ENCODE data around the gene DAAM2.

DAAM2 gene

GRCh38 chr6:39850736-39851297 lies 58.6 kb downstream of the DAAM2 start:
- DNase-seq, result no peak

- no peak for DNase-seq
These were observed 59.2 kb downstream of the DAAM2 start for GRCh38 chr6:39851331-39851730.

GRCh38 chr6:39852324-39852723 lies 60.1 kb downstream of the DAAM2 start:
- DNase-seq, result no peak

DNA sequence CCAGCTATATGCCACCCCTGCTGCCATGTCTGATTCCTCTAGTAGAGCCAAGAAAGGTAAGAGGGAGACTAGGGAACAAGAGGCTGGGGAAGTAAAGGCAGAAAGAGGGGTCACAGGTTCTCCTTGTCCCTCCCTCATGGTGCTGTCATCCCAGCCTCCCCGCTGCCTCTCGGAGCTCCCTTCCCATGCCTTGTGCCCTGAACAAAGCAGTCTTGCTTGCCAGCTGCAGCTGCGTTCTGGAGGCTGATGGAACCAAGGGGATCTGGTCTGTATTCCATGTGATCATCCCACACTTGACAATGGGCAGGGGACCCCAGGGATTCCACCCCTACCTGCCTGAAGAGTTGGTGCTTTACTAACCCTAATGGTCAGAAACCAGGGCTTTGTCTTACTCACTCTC lies 61.4 kb downstream of the DAAM2 start:
- DNase-seq, result no peak

DNA sequence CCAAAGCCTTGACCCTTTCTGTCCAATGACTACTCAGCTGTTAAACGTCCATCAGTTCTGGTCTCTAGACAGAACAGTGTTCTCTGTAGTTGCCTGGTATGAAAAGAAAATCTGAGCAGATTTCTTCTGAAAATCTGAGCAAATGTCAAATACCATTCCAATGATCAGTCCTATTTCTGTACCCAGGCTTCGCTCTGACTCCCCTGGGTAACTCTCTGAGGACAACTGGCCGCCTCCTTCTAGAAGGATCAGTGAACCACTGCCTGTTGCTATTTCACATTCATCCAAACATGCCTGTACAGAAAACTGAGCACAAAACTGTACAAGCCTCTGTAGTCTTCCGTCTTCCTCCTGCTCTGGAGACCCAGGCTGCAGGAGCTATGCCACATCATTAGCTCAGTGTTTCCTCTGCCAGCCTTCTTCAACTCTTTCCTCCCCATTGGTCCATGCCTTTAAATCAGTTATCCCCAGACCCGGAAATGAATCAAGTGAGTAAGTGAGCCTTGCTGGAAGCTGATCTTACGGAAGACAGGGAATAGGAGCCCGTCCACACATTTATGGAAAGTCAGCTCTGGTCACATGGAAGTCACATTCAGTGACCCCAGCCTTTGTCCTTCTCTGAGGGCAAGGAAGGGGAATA lies 63.3 kb downstream of the DAAM2 start:
- DNase-seq, result no peak

DNA sequence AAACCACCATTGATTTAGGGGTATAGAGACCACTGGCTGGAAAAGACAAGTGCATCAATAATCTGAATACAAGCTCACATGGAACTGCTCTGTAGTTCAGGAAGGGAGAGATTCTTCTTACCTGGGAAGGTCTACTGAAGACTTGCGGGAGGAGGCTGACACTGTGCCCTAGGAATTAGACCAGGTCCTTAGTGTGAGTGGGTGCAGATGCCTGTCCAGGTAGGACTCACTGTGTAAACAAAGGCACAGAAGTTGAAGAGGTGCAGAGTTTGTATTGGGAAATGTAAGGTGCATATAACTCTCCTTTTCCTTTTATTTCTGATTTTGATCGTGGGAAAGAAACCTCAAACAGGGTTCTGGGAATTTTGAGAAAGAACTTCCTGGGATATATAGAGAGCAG lies 66.8 kb downstream of the DAAM2 start:
- no peak for DNase-seq

DNA sequence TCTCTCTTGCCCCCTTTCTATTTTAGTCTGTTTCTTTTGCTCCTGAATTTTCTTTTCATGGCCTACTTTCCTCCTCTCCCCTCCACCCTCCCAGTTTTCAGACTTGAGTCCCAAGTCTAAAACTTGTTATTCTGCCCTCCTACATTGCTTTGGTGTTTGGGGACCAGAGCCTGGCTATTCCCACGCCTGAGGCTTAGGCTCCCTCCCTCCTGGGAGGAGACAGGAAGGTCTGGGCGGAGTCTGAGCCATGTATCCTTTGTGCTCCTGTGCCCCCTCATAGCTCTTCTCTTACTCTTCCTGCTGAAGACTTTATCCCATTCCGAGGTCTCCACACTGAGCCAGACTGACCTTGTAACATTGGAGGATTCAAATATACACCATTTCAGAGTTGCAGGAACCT lies 69.5 kb downstream of the DAAM2 start:
- no peak for DNase-seq

DNA sequence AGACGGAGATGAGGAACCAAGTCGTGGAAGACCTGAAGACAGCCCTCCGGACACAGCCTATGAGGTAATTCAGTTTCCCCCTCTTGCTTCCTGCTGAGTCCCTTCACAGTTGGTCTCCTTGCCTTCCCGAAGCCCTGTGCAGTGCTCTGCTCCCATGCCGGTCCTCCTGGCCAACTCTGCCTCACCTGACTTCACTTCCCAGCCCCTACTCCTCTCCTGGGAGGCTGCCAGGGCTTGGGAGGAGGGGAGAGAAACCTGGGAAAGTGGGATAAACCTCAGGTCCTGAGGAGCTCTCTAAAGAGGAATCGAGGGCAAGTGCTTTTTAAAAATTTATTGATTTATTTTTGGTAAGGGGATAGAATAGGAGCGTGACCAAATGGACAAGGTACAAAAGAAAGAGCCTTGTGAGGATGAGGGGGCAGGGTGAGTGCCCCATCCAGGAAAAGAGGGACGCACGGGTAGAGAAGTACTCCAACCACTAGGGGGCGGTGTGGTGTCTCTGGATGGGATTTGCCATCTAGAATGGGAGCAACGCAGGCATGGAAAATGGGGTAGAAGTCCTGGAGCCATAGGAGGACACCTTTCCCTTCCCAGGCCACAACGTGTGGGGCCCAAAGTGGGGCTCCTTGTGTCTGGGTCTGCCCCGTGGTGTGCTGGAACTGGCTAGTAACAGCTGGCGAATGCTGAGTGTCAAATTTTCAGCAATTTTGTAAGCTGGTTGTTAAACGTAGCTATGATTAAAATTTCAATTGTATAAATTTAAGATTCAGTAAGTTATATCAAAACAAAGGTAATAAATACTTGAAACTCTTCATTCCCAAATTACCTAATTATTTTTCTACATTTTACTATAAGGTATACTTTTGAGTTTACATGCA lies 73.1 kb downstream of the DAAM2 start:
- no peak for DNase-seq

DNA sequence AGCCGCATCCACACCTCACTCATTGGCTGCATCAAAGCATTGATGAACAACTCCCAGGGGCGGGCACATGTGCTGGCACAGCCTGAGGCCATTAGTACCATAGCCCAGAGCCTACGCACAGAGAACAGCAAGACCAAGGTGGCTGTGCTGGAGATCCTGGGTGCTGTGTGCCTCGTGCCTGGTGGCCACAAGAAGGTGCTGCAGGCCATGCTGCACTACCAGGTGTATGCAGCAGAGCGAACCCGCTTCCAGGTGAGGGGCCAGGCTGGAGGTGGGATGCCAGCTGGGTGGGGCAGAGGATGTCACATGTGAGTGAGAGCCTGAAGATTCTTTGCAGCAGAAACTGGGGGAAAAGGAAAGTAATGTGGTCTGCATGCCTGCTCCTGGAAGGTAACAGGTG lies 75.4 kb downstream of the DAAM2 start:
- DNase-seq, result no peak

- DNase-seq, result no peak
These were observed 78.8 kb downstream of the DAAM2 start for GRCh38 chr6:39870950-39871349.

- DNase-seq, result no peak
These were observed 81.3 kb downstream of the DAAM2 start for GRCh38 chr6:39873439-39873838.

DNA sequence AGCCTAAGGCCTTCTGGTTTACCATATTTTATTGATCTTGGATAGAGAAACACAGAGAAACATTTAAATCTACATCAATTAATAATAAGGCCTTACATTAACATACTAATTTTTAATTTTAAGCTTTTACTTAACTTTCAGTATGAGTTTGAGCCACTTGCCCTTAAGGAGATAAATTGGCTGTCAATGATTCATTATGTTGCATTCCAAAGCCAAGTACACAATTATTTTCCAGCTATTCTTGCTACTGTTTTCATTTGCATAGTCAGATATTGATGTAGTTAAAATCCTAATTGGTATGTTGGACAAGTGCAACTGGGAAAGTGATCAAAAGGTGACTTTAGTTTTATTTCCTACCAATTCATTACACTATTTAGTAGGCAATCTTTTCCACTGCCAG lies 83.9 kb downstream of the DAAM2 start:
- DNase-seq, result no peak

DNA sequence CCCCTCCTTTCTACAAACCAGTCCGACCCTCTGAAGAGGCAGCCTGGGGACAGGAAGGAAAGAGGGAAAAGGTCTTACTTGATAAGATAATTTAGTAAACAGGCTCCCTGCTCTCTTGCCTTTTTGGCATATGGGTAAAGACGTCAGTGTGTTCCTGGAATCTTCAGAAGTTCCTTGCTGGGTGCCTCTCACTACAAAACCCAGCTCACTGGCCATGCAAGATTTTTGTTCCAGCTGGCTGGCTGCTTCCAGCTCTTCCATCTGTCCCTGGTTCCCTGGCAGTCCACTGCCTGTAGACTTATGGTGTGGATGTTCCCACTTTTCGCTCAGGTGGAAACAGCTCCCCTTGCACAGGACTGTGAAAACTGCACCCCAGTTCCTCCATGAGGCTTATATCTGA lies 84.7 kb downstream of the DAAM2 start:
- DNase-seq, result no peak

DNA sequence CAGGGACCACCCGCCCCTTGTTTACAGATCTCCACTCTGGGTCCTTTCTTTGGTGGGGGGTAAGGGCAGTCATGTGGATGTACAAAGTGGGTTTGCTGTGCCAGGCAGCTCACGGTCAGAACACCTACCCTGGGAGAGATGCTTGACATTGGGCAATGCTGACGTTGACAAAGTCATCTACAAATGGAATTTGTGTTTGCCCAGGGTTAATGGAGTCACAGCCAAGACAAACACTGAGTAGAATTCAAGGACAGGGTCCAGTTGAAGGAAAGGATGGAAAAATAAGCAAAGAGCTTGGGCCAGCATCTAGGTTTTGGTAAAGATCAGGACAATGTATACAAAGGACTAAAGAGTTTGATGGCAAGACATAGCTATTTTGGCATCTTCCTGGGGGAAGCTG lies 87.4 kb downstream of the DAAM2 start:
- no peak for DNase-seq

- DNase-seq, result no peak
These were observed 88.4 kb downstream of the DAAM2 start for GRCh38 chr6:39880594-39880993.

DNA sequence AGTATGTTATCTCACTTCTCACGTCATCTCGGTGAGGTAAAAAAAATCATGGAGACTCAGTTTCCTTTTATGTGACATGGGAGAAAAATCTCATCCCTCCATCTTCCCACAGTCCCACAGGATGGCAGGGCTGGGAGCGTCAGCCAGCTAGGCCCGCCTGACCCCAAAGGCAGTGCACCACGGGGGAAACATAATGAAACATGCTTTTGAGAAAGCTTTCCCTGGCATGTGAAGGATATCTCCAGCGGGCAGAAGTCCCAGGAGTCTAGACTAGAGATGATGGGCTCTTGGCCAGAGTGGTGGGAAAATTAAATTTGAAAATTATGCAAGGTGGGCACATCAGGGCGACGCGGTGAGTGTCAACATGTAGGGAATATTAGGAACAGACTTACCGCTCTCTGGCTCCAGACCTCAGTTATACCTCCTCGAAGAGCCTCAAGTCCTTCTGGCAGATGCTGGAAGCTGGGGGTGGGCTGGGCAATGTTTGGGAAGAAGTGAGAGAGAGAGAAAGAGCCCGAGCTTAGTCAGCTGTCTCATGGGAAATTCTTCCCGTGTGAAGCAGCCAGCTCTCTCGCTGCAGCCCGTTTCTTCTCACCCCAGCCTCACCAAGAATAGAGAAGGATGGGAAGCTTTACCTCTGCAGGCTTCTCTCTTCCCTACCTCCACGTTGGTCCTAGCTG lies 89.8 kb downstream of the DAAM2 start:
- DNase-seq, result no peak

- no peak for DNase-seq
These were observed 90.3 kb downstream of the DAAM2 start for GRCh38 chr6:39882531-39882899.

DNA sequence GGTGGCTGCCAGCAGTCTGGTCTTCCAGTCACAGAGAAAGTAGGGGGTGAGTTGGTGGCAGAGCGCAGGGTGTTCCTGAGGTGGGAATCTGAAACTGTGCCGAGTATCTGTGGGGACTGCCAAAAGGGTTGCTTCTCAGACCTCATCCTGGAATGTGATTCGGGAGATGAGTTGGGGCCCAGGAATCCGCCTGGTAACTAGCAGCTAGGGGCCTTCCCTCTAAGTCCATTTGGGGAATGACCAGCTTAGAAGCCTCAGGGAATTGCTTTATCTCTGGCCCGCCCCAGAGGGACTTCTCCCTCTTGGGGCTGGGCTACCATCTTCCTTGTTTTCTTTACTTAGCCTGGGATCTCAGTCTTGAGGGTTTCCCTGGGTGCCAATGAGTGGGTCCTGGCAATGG lies 92.5 kb downstream of the DAAM2 start:
- no peak for DNase-seq

- DNase-seq, result no peak
These were observed 93.5 kb downstream of the DAAM2 start for GRCh38 chr6:39885691-39886090.

GRCh38 chr6:39886871-39887270 lies 94.7 kb downstream of the DAAM2 start:
- DNase-seq, result no peak

DNA sequence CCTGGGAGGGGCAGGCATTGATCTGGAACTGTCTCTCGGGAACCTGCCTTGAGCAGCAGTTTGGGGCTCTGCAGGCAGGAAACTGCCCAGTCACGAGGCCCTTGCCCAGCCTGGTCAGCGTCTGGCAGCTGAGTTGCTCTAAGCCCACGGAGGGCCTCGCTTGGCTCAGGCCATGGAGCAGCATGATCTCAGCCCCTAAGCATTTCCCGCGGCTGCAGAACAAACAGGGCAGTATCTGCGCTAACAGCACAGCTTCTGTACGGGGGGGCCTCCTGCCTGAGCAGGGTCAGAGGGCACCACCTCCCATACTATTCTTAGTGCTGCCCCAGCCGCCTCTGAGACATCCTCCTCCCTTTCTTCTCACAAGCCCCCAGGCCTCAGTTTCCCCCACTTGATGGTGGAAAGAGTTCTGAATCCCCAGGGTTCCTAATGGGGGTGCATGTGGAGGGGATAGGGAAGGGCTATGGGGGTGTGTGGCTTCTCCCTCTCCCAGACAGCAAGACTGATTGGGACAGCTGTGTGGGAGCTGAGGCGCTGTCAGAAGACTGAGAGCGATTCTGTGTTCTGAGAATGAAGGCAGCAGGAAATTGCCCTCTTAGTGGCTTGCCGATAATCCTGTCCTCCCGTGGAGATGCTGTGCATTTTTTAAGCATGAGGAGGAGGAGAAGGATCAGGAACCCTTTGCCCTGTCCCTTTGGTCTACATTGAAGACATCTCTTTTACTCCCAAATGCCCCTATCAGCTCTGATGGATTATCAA lies 95.7 kb downstream of the DAAM2 start:
- DNase-seq, result no peak

DNA sequence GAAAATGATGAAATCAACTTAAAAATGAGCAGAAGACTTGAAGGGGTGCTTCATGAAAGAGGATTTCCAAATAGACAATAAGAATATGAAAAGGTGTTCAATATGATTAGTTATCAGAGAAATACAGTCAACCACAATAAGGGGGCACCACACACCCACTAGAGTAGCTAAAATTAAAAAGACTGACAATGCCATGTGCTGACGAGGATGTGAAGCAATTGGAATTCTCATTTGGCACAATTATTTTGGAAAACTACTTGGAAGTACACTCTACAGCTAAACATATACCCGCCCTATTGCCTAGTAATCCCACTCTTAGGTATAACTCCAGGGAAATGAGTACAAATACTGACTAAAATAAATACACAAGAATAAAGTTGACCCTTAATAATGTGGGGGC lies 97.1 kb downstream of the DAAM2 start:
- no peak for DNase-seq

GRCh38 chr6:39891353-39891752 lies 99.2 kb downstream of the DAAM2 start:
- DNase-seq, result no peak

All from KG1 (cell line).